CD14-positive monocyte (primary cell): Measurements from ENCODE around the gene ZSCAN5A. TPM values are rescaled to one million over a fixed set of nuclear protein-coding genes. Genes with fewer than 3 reads are reported as not detected.
"Not testable (repeated sequence)": the region's sequence is repeated elsewhere in the genome, so short reads cannot be mapped to it uniquely, and the experiment has no call there.

Experiments
- DNase-seq, 3 donors: peaks; one replicate each; pipeline ENCODE4 v3.0.0-alpha.2; 2011 to 2022
- H2AFZ ChIP-seq: 2 replicates; pipeline ENCODE4 v1.6.0; 2012; ENCODE audit warnings: mild to moderate bottlenecking, low read depth, low read length, inconsistent platforms; ENCODE audit not compliant: insufficient read depth, poor library complexity, severe bottlenecking
- H3K27ac ChIP-seq, 2 donors: 1 replicate in 1 of 2; 2 replicates in 1 of 2; pipeline ENCODE4 v1.5.1; 2012 to 2013; ENCODE audit warnings: low read length in 2 of 2, control low read depth in 1 of 2, inconsistent platforms in 1 of 2, low read depth in 1 of 2, mild to moderate bottlenecking in 1 of 2
- H3K27me3 ChIP-seq, 2 donors: one replicate each; pipeline versions ENCODE4 v1.6.0 to v1.6.1; 2011 to 2013; ENCODE audit warnings: low read length in 2 of 2; ENCODE audit not compliant: control insufficient read depth in 2 of 2, insufficient read depth in 2 of 2
- H3K36me3 ChIP-seq, 2 donors: replicated peaks in 1 of 2; 1 replicate in 1 of 2; 2 replicates in 1 of 2; pipeline versions ENCODE4 v1.5.1 to v1.6.1; 2012 to 2013; ENCODE audit warnings: low read length in 2 of 2, control low read depth in 1 of 2, inconsistent platforms in 1 of 2, mild to moderate bottlenecking in 1 of 2; ENCODE audit not compliant: insufficient read depth in 2 of 2, control insufficient read depth in 1 of 2
- H3K4me1 ChIP-seq, 2 donors: 1 replicate in 1 of 2; 2 replicates in 1 of 2; pipeline versions ENCODE4 v1.5.1 to v1.6.1; 2012 to 2013; ENCODE audit warnings: low read length in 2 of 2, control low read depth in 1 of 2, inconsistent platforms in 1 of 2, mild to moderate bottlenecking in 1 of 2, moderate library complexity in 1 of 2; ENCODE audit not compliant: insufficient read depth in 2 of 2, control insufficient read depth in 1 of 2
- H3K4me2 ChIP-seq: replicated peaks from 2 replicates; pipeline ENCODE3; 2012; ENCODE audit warnings: low read length, moderate library complexity, mild to moderate bottlenecking; ENCODE audit not compliant: poor library complexity, severe bottlenecking; ENCODE audit errors: extremely low read depth
- H3K4me3 ChIP-seq, 3 experiments: fragments of 200-600 bp in 1 of 3; sonication (generic) in 1 of 3; replicated peaks in 1 of 3; 1 replicate in 2 of 3; 2 replicates in 1 of 3; pipeline ENCODE4 v1.5.1; 2011 to 2013; ENCODE audit warnings: low read length in 3 of 3, mild to moderate bottlenecking in 3 of 3, control low read depth in 2 of 3, low read depth in 2 of 3, inconsistent platforms in 1 of 3, moderate library complexity in 1 of 3
- H3K79me2 ChIP-seq: 2 replicates; pipeline ENCODE4 v1.6.0; 2012; ENCODE audit warnings: mild to moderate bottlenecking, control low read depth, inconsistent platforms, low read length, moderate library complexity; ENCODE audit not compliant: insufficient read depth
- H3K9ac ChIP-seq: 2 replicates; pipeline ENCODE4 v1.6.0; 2017; ENCODE audit warnings: low read length, mild to moderate bottlenecking; ENCODE audit not compliant: insufficient read depth, poor library complexity, severe bottlenecking
- H3K9me3 ChIP-seq, 2 donors: replicated peaks in 1 of 2; 1 replicate in 1 of 2; 2 replicates in 1 of 2; pipeline versions ENCODE4 v1.5.1 to v1.6.1; 2012 to 2013; ENCODE audit warnings: low read length in 2 of 2, control low read depth in 1 of 2; ENCODE audit not compliant: control insufficient read depth in 1 of 2, insufficient read depth in 1 of 2
- H4K20me1 ChIP-seq: 2 replicates; pipeline ENCODE4 v1.6.0; 2012; ENCODE audit warnings: mild to moderate bottlenecking, low read length, control low read depth, moderate library complexity; ENCODE audit not compliant: insufficient read depth
- H3K27ac Mint-ChIP-seq, 7 donors: one replicate each; pipeline ENCODE4 v1.8.0; 2020; ENCODE audit warnings: mild to moderate bottlenecking in 7 of 7, mixed read lengths in 7 of 7, moderate library complexity in 6 of 7, inconsistent platforms in 2 of 7
- H3K27me3 Mint-ChIP-seq, 3 donors: one replicate each; pipeline ENCODE4 v1.8.0; 2021 to 2022; ENCODE audit warnings: low read depth in 3 of 3, mild to moderate bottlenecking in 3 of 3, mixed read lengths in 3 of 3, moderate library complexity in 3 of 3, inconsistent platforms in 1 of 3
- H3K36me3 Mint-ChIP-seq, 2 donors: one replicate each; pipeline ENCODE4 v1.8.0; 2020; ENCODE audit warnings: mixed read lengths in 2 of 2, inconsistent platforms in 1 of 2, mild to moderate bottlenecking in 1 of 2
- H3K4me1 Mint-ChIP-seq: one replicate; pipeline ENCODE4 v1.8.0; 2020; ENCODE audit warnings: mild to moderate bottlenecking, mixed read lengths
- H3K4me3 Mint-ChIP-seq, 2 donors: one replicate each; pipeline ENCODE4 v1.8.0; 2020; ENCODE audit warnings: mild to moderate bottlenecking in 2 of 2, mixed read lengths in 2 of 2, moderate library complexity in 1 of 2
- H3K9me3 Mint-ChIP-seq, 7 donors: one replicate each; pipeline ENCODE4 v1.8.0; 2020 to 2022; ENCODE audit warnings: mixed read lengths in 7 of 7, mild to moderate bottlenecking in 6 of 7, moderate library complexity in 6 of 7, inconsistent platforms in 2 of 7
- CTCF ChIP-seq: fragments of 200-600 bp; IDR thresholded peaks from one replicate; pipeline ENCODE4 v1.8.0; 2022; ENCODE audit warnings: antibody characterized with exemption, mild to moderate bottlenecking
- WGBS: methylation state at CpG from one replicate; pipeline ENCODE4 v1.1.5; 2013; ENCODE audit warnings: missing lambda C conversion rate; ENCODE audit not compliant: insufficient coverage; 5-methylcytosine and 5-hydroxymethylcytosine counted together
- intact Hi-C, 2 donors: fragments of 100-400 bp; cut with micrococcal nuclease; formaldehyde crosslinking; loops; one replicate each; pipeline versions ENCODE4 v1.15.0 to v1.15.1; 2023
- polyA plus RNA-seq, 3 donors: library from polyadenylated mRNA; depleted of rRNA in 1 of 3; unstranded in 2 of 3; stranded (reverse) in 1 of 3; fragments of 300-500 nt in 2 of 3; fragments of >200 nt in 1 of 3; fragmentation: Illumina TruSeq in 2 of 3; gene quantifications; 1 replicate in 2 of 3; 2 replicates in 1 of 3; pipeline ENCODE4 v1.2.3, GENCODE V29; 2012 to 2021

ZSCAN5A gene
- polyA plus RNA-seq, 3 donors = 5.3 to 11.3 (median 6.3) TPM

- H3K36me3 Mint-ChIP-seq = no peaks in the 10 kb centered on the region
- no peaks in the 10 kb centered on the region for H4K20me1 ChIP-seq
- H3K27me3 Mint-ChIP-seq = peaks cover 8 to 13% (median 10%) of the 10 kb centered on the region in 3 donors
- H3K4me2 ChIP-seq = no peak overlapping the region
- no peaks in the 10 kb centered on the region for H3K36me3 ChIP-seq
- H3K4me1 ChIP-seq = no peaks in the 10 kb centered on the region
- no peak for TF ChIP-seq CTCF
- no peak overlapping the region for H3K4me3 Mint-ChIP-seq
- peaks cover 0 to 6% (median 0%) of the 10 kb centered on the region in 7 donors for H3K9me3 Mint-ChIP-seq
- H3K27me3 ChIP-seq = no peaks in the 10 kb centered on the region
- no peaks in the 10 kb centered on the region for H3K9me3 ChIP-seq
- H3K27ac ChIP-seq = no peak overlapping the region
- DNase-seq = no peak
- no peaks in the 10 kb centered on the region for H3K4me1 Mint-ChIP-seq
- H3K4me3 ChIP-seq = no peak overlapping the region
- intact Hi-C loops = no loop called here
- 40% methylated on average over 2 of the region's 11 CpGs for WGBS
- no peak overlapping the region for H3K27ac Mint-ChIP-seq
- no peak overlapping the region for H3K9ac ChIP-seq
- no peak overlapping the region for H2AFZ ChIP-seq
- H3K79me2 ChIP-seq = no peaks in the 10 kb centered on the region
Observed at GRCh38 chr19:56177564-56178243, 136.9 kb downstream of the ZSCAN5A start.

GRCh38 chr19:56176881-56177280 is 137.8 kb downstream of the ZSCAN5A start:
- Mint-ChIP-seq H3K36me3 (no peaks in the 10 kb centered on the region), H3K9me3 (peaks cover 0 to 6% (median 0%) of the 10 kb centered on the region in 7 donors), H3K27me3 (peaks cover 8 to 13% (median 10%) of the 10 kb centered on the region in 3 donors), H3K4me3 (no peak overlapping the region), H3K4me1 (no peaks in the 10 kb centered on the region), H3K27ac (peak overlapping the region in 1 of 7 donors; percentile 69)
- no peak for TF ChIP-seq CTCF
- Histone ChIP-seq H4K20me1 (no peaks in the 10 kb centered on the region), H3K36me3 (no peaks in the 10 kb centered on the region), H3K4me2 (no peak overlapping the region), H3K4me3 (no peak overlapping the region), H3K27ac (no peak overlapping the region), H3K9me3 (no peaks in the 10 kb centered on the region), H3K4me1 (no peaks in the 10 kb centered on the region), H3K9ac (no peak overlapping the region), H3K79me2 (no peaks in the 10 kb centered on the region), H2AFZ (no peak overlapping the region), H3K27me3 (no peaks in the 10 kb centered on the region)
- no peak for DNase-seq
- intact Hi-C loops = no loop called here
- 95% methylated on average over 11 of the region's 18 CpGs for WGBS

GRCh38 chr19:56176310-56176709 is 138.3 kb downstream of the ZSCAN5A start:
- H3K27ac Mint-ChIP-seq, H3K4me3 Mint-ChIP-seq, DNase-seq, intact Hi-C loops, H3K36me3 Mint-ChIP-seq, H3K27ac ChIP-seq, H3K9me3 Mint-ChIP-seq, H3K36me3 ChIP-seq, H3K27me3 ChIP-seq, H3K4me3 ChIP-seq, H3K9ac ChIP-seq, H3K4me2 ChIP-seq, H4K20me1 ChIP-seq, H3K9me3 ChIP-seq, H3K4me1 ChIP-seq, H3K4me1 Mint-ChIP-seq, H2AFZ ChIP-seq, H3K79me2 ChIP-seq: not testable (repeated sequence)
- no CpG with 5 or more reads among the region's 11 CpGs for WGBS
- H3K27me3 Mint-ChIP-seq = peaks cover 8 to 13% (median 10%) of the 10 kb centered on the region in 3 donors
